Measurements from ENCODE around the gene CMTM1.

DNA sequence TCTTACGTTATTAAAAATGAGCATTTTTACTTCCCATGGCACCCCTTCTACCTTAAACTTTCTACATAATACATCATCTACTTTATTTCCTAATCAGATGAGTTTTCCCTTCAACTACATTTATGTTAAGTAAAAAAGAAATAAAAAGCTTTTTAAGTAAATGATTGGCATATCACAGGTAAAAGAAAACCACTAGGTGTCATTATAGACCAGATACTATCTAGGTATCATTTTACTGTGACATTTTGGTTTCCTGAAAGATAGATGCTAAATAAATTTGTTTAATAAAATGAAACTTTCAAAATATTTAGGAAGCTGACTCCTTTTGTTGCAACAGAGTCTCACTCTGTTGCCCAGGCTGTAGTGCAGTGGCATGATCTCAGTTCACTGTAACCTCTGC, 3.8 kb upstream of the CMTM1 start:
- TF ChIP-seq, protein P1, sequence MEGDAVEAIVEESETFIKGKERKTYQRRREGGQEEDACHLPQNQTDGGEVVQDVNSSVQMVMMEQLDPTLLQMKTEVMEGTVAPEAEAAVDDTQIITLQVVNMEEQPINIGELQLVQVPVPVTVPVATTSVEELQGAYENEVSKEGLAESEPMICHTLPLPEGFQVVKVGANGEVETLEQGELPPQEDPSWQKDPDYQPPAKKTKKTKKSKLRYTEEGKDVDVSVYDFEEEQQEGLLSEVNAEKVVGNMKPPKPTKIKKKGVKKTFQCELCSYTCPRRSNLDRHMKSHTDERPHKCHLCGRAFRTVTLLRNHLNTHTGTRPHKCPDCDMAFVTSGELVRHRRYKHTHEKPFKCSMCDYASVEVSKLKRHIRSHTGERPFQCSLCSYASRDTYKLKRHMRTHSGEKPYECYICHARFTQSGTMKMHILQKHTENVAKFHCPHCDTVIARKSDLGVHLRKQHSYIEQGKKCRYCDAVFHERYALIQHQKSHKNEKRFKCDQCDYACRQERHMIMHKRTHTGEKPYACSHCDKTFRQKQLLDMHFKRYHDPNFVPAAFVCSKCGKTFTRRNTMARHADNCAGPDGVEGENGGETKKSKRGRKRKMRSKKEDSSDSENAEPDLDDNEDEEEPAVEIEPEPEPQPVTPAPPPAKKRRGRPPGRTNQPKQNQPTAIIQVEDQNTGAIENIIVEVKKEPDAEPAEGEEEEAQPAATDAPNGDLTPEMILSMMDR (IDR thresholded peaks at IDR 0.05) = peak in 5 of 12 donors; percentile 8 to 29 (median 23)
- no peak for TF ChIP-seq POLR2A (IDR thresholded peaks at IDR 0.05)

Measured in heart left ventricle (tissue), 13 donors.